ENCODE data around the gene ZNF580.
A peak's percentile ranks its signal among the peaks of the same experiment; 100 is the strongest.

ZNF580 gene

DNA sequence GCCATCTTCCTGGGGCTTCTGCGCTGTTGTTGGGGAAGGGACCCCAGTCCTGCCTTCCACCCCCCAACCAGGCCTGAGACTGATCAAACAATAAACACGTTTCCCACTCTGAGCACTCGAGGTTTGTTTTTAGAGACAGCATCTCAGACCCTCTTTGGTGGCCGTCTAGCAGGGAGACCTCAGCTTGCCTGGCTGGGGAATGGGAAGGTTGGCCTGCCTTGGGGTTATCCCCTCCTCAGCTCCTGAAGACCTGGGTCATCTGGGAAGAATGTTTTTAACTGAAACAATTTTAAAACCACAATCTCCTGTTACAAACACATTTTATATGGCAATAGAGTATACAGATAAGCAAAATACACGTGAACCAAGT lies 4.7 kb downstream of the ZNF580 start (continued):
- TF ChIP-seq BCL11A (tag by site-specific recombination; IDR thresholded peaks at IDR 0.05; ENCODE audit: low read depth), result no peak
- TF ChIP-seq ZNF701 (tag by site-specific recombination; IDR thresholded peaks at IDR 0.05), result no peak

GRCh38 chr19:55646889-55647731 lies 6.3 kb downstream of the ZNF580 start:
- peak overlapping the region; percentile 93 for H3K27ac ChIP-seq (ENCODE audit: extremely low read depth, low read depth, low read length)
- CTCF ChIA-PET, result interaction anchor here (0.5 to 3.0 kb wide), 12 partner anchors 8 to 186 kb away, joined by 3 to 37 read pairs (median 4); partner anchors contain the start of gene ISOC2

More at GRCh38 chr19:55646889-55647731, 6.3 kb downstream of the ZNF580 start:
- Histone ChIP-seq H3K4me3 (ENCODE audit: low read depth, low read length) (peak overlapping the region; percentile 96), H3K4me1 (ENCODE audit: control insufficient read depth, insufficient read depth, low read length) (peaks cover 21% of the 10 kb centered on the region), H3K9me3 (ENCODE audit: control insufficient read depth, insufficient read depth, low read depth, low read length) (no peaks in the 10 kb centered on the region), H3K36me3 (ENCODE audit: control insufficient read depth in 2 of 2, insufficient read depth in 1 of 2, low read length in 2 of 2) (peaks cover 12 to 40% of the 10 kb centered on the region in 2 experiments; a peak in 2 of 3 replicates)
- no peak for TF ChIP-seq ZNF324 (tag by site-specific recombination; IDR thresholded peaks at IDR 0.05)
- TF ChIP-seq ZNF366 (tag by site-specific recombination; conservative IDR thresholded peaks at IDR 0.05), result 0 out of 2 replicates have a peak, but pooled peaks have one; percentile 20
- TF ChIP-seq ZNF146 (tag by site-specific recombination; IDR thresholded peaks at IDR 0.05), result no peak
- TF ChIP-seq PRDM1 (tag by site-specific recombination; IDR thresholded peaks at IDR 0.05), result no peak
- TF ChIP-seq ZNF37A (tag by site-specific recombination; IDR thresholded peaks at IDR 0.05), result no peak
- peak; percentile 48; the same call in 1 of the 2 replicates for TF ChIP-seq ZBTB17 (tag by site-specific recombination; IDR thresholded peaks at IDR 0.05)
- no peak for TF ChIP-seq ZNF169 (tag by site-specific recombination; IDR thresholded peaks at IDR 0.05)
- no peak for TF ChIP-seq REST (tag by site-specific recombination; IDR thresholded peaks at IDR 0.05)
- TF ChIP-seq ZNF341 (tag by site-specific recombination; IDR thresholded peaks at IDR 0.05; ENCODE audit: low read depth), result peak; percentile 84
- no peak for TF ChIP-seq SP7 (tag by site-specific recombination; IDR thresholded peaks at IDR 0.05)
- no peak for TF ChIP-seq ZNF416 (tag by site-specific recombination; IDR thresholded peaks at IDR 0.05)
- TF ChIP-seq, protein P1, sequence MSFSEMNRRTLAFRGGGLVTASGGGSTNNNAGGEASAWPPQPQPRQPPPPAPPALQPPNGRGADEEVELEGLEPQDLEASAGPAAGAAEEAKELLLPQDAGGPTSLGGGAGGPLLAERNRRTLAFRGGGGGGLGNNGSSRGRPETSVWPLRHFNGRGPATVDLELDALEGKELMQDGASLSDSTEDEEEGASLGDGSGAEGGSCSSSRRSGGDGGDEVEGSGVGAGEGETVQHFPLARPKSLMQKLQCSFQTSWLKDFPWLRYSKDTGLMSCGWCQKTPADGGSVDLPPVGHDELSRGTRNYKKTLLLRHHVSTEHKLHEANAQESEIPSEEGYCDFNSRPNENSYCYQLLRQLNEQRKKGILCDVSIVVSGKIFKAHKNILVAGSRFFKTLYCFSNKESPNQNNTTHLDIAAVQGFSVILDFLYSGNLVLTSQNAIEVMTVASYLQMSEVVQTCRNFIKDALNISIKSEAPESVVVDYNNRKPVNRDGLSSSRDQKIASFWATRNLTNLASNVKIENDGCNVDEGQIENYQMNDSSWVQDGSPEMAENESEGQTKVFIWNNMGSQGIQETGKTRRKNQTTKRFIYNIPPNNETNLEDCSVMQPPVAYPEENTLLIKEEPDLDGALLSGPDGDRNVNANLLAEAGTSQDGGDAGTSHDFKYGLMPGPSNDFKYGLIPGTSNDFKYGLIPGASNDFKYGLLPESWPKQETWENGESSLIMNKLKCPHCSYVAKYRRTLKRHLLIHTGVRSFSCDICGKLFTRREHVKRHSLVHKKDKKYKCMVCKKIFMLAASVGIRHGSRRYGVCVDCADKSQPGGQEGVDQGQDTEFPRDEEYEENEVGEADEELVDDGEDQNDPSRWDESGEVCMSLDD (tag by site-specific recombination; IDR thresholded peaks at IDR 0.05), result no peak
- TF ChIP-seq ZSCAN4 (tag by site-specific recombination; IDR thresholded peaks at IDR 0.05), result no peak
- TF ChIP-seq, protein P2, sequence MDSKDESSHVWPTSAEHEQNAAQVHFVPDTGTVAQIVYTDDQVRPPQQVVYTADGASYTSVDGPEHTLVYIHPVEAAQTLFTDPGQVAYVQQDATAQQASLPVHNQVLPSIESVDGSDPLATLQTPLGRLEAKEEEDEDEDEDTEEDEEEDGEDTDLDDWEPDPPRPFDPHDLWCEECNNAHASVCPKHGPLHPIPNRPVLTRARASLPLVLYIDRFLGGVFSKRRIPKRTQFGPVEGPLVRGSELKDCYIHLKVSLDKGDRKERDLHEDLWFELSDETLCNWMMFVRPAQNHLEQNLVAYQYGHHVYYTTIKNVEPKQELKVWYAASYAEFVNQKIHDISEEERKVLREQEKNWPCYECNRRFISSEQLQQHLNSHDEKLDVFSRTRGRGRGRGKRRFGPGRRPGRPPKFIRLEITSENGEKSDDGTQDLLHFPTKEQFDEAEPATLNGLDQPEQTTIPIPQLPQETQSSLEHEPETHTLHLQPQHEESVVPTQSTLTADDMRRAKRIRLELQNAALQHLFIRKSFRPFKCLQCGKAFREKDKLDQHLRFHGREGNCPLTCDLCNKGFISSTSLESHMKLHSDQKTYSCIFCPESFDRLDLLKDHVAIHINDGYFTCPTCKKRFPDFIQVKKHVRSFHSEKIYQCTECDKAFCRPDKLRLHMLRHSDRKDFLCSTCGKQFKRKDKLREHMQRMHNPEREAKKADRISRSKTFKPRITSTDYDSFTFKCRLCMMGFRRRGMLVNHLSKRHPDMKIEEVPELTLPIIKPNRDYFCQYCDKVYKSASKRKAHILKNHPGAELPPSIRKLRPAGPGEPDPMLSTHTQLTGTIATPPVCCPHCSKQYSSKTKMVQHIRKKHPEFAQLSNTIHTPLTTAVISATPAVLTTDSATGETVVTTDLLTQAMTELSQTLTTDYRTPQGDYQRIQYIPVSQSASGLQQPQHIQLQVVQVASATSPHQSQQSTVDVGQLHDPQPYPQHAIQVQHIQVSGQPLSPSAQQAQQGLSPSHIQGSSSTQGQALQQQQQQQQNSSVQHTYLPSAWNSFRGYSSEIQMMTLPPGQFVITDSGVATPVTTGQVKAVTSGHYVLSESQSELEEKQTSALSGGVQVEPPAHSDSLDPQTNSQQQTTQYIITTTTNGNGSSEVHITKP (tag by site-specific recombination; IDR thresholded peaks at IDR 0.05), result peak; percentile 81
- TF ChIP-seq ZBTB6 (tag by site-specific recombination; IDR thresholded peaks at IDR 0.05), result no peak
- POLR2A ChIA-PET, result interaction anchor here (0.5 to 3.3 kb wide), 14 partner anchors 7 to 485 kb away, joined by 3 to 16 read pairs (median 6); partner anchors contain the start of genes FIZ1, PPP6R1, U2AF2 and UBE2S

Measured in HEK293 (cell line).